Gastrocnemius medialis (tissue), 4 donors: ENCODE results near the gene TPM2. TPM values are rescaled to one million over a fixed set of nuclear protein-coding genes. Genes with fewer than 3 reads are reported as not detected.

Experiments used
- ATAC-seq, 2 donors: fragments of 150-250 bp; one replicate each; pipeline ENCODE4 v1.9.1; 2016
- DNase-seq, 2 donors: peaks; one replicate each; pipeline ENCODE4 v3.0.0-alpha.2; 2019
- H3K27ac ChIP-seq, 4 donors: fragments of 200-600 bp; sonication (generic); 1 replicate in 1 of 4; 2 replicates in 3 of 4; pipeline ENCODE4 v1.5.1; 2016 to 2018; ENCODE audit warnings: mild to moderate bottlenecking in 2 of 4, moderate library complexity in 1 of 4
- H3K27me3 ChIP-seq, 3 donors: fragments of 200-600 bp; sonication (generic) in 2 of 3; 1 replicate in 1 of 3; 2 replicates in 2 of 3; pipeline versions ENCODE4 v1.5.1 to v1.6.0; 2016 to 2019; ENCODE audit warnings: mild to moderate bottlenecking in 1 of 3, moderate library complexity in 1 of 3
- H3K36me3 ChIP-seq, 2 donors: fragments of 200-600 bp; sonication (generic) in 1 of 2; one replicate each; pipeline ENCODE4 v1.5.1; 2017 to 2018
- H3K4me1 ChIP-seq, 2 donors: fragments of 200-600 bp; sonication (generic) in 1 of 2; one replicate each; pipeline ENCODE4 v1.5.1; 2016 to 2017; ENCODE audit warnings: mild to moderate bottlenecking in 2 of 2
- H3K4me3 ChIP-seq, 4 donors: fragments of 200-600 bp; sonication (generic) in 3 of 4; 1 replicate in 1 of 4; 2 replicates in 3 of 4; pipeline ENCODE4 v1.5.1; 2016 to 2019; ENCODE audit warnings: mild to moderate bottlenecking in 2 of 4
- H3K9me3 ChIP-seq, 3 donors: fragments of 200-600 bp; sonication (generic) in 2 of 3; 1 replicate in 1 of 3; 2 replicates in 2 of 3; pipeline ENCODE4 v1.5.1; 2016 to 2019
- POLR2A ChIP-seq, 2 donors: fragments of 450-650 bp; IDR thresholded peaks; one replicate each; pipeline ENCODE4 v1.6.1; 2017; ENCODE audit warnings: antibody characterized with exemption in 2 of 2, mild to moderate bottlenecking in 2 of 2, moderate library complexity in 2 of 2
- in situ Hi-C, 4 donors: fragments of 200-750 bp; cut with MboI; loops; one replicate each; pipeline versions ENCODE4 v1.15.0 to v1.8.0; 2017; ENCODE audit warnings: low sequenced_read_pairs in 4 of 4
- intact Hi-C: fragments of 100-400 bp; cut with DNase I; formaldehyde crosslinking; loops from one replicate; pipeline ENCODE4 v1.15.1; 2023; ENCODE audit warnings: low total_unique reads
- total RNA-seq, 4 donors: library from RNA; depleted of rRNA; stranded (reverse); fragments of >200 nt; gene quantifications; one replicate each; pipeline versions ENCODE4 v1.1.0 to v1.2.3, GENCODE V29; 2016
- TF ChIP-seq, protein P1 (sequence below), 5 experiments: fragments of 450-650 bp in 3 of 5; fragments of 200-600 bp in 2 of 5; sonication (generic) in 2 of 5; IDR thresholded peaks in 4 of 5; conservative IDR thresholded peaks in 1 of 5; 1 replicate in 4 of 5; 2 replicates in 1 of 5; pipeline ENCODE4 v1.5.1; 2016 to 2019; ENCODE audit warnings: antibody characterized with exemption in 5 of 5, mild to moderate bottlenecking in 3 of 5, moderate library complexity in 3 of 5

The TPM2 gene
- total RNA-seq, 4 donors from 2014 or later: 6,121 to 7,913 (median 7,020) TPM

DNA sequence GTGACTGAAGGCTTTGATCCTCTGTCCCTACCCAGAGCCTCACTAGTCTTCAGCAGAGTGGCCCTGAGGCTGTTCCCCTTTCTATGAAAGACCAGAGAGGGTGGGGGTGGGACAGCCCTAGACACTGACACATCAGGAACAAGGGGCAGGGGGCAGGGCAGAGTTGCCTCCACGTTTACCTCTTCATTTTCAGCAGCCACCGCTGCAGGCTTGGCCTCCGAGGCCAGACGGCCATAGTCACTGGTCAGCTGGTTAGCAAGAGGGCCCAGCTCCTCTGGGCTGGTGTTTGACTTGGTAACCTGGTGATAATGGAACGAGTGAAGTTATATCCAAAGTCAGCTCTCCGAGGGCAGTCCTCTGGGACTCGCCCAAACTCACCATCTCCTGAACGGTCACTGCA is 15.6 kb upstream of the TPM2 start:
- TF ChIP-seq, protein P1, sequence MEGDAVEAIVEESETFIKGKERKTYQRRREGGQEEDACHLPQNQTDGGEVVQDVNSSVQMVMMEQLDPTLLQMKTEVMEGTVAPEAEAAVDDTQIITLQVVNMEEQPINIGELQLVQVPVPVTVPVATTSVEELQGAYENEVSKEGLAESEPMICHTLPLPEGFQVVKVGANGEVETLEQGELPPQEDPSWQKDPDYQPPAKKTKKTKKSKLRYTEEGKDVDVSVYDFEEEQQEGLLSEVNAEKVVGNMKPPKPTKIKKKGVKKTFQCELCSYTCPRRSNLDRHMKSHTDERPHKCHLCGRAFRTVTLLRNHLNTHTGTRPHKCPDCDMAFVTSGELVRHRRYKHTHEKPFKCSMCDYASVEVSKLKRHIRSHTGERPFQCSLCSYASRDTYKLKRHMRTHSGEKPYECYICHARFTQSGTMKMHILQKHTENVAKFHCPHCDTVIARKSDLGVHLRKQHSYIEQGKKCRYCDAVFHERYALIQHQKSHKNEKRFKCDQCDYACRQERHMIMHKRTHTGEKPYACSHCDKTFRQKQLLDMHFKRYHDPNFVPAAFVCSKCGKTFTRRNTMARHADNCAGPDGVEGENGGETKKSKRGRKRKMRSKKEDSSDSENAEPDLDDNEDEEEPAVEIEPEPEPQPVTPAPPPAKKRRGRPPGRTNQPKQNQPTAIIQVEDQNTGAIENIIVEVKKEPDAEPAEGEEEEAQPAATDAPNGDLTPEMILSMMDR (IDR thresholded peaks at IDR 0.05 in 4 of 5, conservative IDR thresholded peaks at IDR 0.05 in 1 of 5): no peak
- no peak for TF ChIP-seq POLR2A (IDR thresholded peaks at IDR 0.05)
- H3K27ac ChIP-seq: no peak overlapping the region
- in situ Hi-C loops (no loop called here), intact Hi-C loops (no loop called here)
- H3K9me3 ChIP-seq: no peaks in the 10 kb centered on the region
- H3K27me3 ChIP-seq: no peaks in the 10 kb centered on the region
- H3K36me3 ChIP-seq: peaks cover 11 to 95% of the 10 kb centered on the region in 2 donors
- ATAC-seq (no peak), DNase-seq (no peak)
- H3K4me1 ChIP-seq: no peaks in the 10 kb centered on the region
- no peak overlapping the region for H3K4me3 ChIP-seq

DNA sequence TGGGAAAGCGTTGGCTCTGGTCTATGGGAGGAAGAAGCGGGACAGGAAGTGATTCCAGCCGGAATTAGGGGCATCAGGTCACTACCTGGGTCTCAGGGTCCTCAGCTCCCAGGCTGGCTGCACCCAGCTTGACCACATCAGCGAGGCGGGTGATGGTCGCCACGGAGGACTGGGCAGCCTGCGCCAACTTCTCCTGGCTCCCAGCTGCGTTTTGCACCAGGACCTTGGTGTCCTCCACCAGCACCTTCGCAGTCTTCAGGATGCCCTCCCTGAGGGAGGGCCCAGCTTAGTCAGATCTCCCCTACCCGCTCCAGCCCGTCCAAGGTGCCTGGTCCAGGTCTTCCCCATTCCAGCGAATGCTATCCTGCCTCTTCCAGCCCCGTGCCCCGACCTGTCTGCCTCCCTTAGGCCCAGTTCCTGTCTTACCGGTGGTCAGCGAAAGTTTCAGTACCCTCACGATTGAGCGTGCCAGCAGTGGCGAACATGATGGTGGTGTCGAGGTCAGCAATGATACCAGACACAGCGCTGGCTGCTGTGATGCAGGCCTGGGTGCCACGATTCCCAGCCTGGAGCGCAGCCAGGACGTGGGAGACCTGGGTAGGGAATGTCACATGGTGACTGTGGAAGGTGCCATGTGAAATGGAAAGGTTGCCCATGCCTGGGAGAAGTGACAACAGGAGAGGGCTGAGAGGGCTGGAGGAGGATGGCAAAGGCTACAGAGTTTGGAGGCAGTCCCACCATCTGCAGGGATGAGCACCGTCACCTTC is 14.4 kb upstream of the TPM2 start:
- H3K4me1 ChIP-seq: no peaks in the 10 kb centered on the region
- DNase-seq: no peak
- no peak overlapping the region for H3K4me3 ChIP-seq
- H3K9me3 ChIP-seq: no peaks in the 10 kb centered on the region
- TF ChIP-seq, protein P1 (IDR thresholded peaks at IDR 0.05 in 4 of 5, conservative IDR thresholded peaks at IDR 0.05 in 1 of 5): no peak
- no peak for TF ChIP-seq POLR2A (IDR thresholded peaks at IDR 0.05)
- intact Hi-C loops: no loop called here
- no peak overlapping the region for H3K27ac ChIP-seq
- H3K36me3 ChIP-seq: peaks cover 17 to 100% of the 10 kb centered on the region in 2 donors
- no peak for ATAC-seq
- in situ Hi-C loops: no loop called here
- H3K27me3 ChIP-seq: no peaks in the 10 kb centered on the region

DNA sequence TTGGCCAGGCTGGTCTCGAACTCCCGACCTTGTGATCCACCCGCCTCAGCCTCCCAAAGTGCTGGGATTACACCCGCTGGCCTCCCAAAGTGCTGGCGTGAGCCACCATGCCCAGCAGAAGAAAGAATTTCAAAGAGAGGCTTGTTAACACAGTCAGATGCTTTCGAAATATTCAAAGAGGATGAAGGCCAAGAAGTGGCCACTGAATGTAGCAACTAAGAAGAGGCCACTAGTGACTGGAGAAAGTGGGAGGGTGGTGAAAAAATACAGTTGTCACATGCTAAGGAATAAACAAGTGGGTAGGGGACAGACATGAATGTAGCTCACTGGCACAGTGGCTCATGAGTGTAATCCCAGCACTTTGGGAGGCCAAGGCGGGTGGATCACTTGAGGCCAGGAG is 13.0 kb upstream of the TPM2 start:
- H3K4me1 ChIP-seq: no peaks in the 10 kb centered on the region
- H3K27ac ChIP-seq: no peak overlapping the region
- ATAC-seq (no peak), DNase-seq (no peak)
- H3K9me3 ChIP-seq: no peaks in the 10 kb centered on the region
- H3K27me3 ChIP-seq: no peaks in the 10 kb centered on the region
- in situ Hi-C loops (no loop called here), intact Hi-C loops (no loop called here)
- H3K4me3 ChIP-seq: no peak overlapping the region
- no peak for TF ChIP-seq POLR2A (IDR thresholded peaks at IDR 0.05)
- TF ChIP-seq, protein P1 (IDR thresholded peaks at IDR 0.05 in 4 of 5, conservative IDR thresholded peaks at IDR 0.05 in 1 of 5): no peak
- H3K36me3 ChIP-seq: peaks cover 17 to 100% of the 10 kb centered on the region in 2 donors

DNA sequence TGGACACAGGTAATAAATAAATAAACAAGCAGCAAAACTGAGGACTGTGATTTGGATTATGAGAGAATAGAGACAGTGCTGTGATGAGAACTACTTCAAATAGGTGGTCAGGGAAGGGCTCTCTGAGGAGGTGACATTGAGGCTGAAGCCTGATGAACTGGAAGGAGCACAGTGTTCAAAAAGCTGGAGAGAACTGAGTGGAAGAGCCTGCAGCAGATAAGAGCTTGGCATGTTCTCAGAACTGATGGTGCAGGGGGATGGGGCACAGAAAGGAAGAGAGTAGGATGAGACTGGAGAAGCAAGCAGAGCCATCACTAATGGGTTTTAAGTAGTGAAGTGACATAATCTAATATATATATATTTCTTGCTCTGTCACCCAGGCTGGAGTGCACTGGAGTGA is 11.2 kb upstream of the TPM2 start:
- H3K9me3 ChIP-seq: no peaks in the 10 kb centered on the region
- intact Hi-C loops: no loop called here
- no peak overlapping the region for H3K4me3 ChIP-seq
- in situ Hi-C loops: no loop called here
- DNase-seq: no peak
- peaks cover 4 to 7% of the 10 kb centered on the region in 2 donors for H3K4me1 ChIP-seq
- H3K27ac ChIP-seq: no peak overlapping the region
- ATAC-seq: no peak
- H3K27me3 ChIP-seq: no peaks in the 10 kb centered on the region
- peaks cover 6 to 93% of the 10 kb centered on the region in 2 donors for H3K36me3 ChIP-seq
- TF ChIP-seq POLR2A (IDR thresholded peaks at IDR 0.05): no peak
- TF ChIP-seq, protein P1 (IDR thresholded peaks at IDR 0.05 in 4 of 5, conservative IDR thresholded peaks at IDR 0.05 in 1 of 5): no peak
